Measurements from ENCODE around the gene BACH2.
"Not testable (repeated sequence)": the region's sequence is repeated elsewhere in the genome, so short reads cannot be mapped to it uniquely, and the experiment has no call there.

Gene BACH2

DNA sequence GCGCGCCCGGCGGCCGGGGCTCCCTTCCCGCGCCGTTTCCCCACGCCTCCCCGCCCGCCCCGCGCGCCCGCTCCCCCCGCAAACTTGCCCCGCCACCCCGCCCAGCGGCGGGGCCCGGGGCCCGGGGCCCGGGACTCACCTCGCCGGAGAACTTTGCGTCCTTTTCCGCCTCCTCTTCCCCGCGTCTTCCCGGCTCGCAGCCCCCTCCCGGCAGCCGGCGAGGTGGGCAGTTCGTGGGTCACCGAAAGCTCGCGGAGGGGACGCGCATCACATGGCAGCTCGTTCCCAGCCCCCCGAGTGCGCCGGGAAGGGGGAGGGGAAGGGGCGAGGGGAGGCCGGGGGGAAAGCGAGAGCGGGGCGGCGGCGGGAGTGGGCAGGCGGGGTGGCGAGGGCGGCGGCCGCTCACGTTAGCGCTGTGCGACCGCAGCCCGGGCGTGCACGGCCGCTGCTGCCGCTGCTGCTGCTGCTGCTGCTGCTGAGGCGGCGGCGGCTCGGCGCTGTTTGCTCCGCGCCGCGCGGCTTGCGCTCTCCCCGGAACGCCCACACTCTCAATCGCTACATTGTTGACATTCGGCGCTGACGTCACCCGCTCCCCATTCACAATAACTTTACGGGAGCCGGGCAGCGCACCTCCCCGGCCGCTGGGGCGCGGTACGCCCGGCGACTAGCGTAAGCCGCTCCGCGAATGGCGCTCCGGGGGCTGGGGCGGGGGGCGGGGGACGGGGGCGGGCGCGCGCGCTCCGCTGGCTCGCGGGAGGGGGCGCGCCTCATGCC, at the start of gene BACH2:
Gene BACH2, minus strand, starts transcription at position 503 of the 774 bp plus-strand sequence. CDS start 287,999 bp downstream, outside the sequence.
- no peak for DNase-seq (ENCODE audit: low spot score)
- FAIRE-seq, result no peak

DNA sequence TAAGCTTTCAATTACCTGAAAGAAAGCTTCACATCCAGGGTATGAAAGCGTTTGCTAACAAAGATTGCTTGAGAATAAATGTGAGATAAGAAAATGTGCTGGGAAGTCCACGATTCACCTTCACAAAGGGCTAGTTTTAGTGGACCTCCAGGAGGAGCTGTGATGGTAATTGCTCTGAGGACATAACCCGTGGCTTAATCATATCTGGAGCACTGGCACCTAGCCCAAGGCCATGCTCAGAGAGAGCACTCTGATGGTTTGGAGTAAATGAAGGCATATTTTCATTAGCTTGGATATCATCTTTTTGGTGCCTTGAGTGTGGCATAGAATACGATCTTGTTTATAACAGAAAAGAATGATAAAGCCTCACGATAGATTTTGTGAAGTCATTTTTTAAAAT, 46.9 kb upstream of the BACH2 start:
- DNase-seq (ENCODE audit: low spot score) (no peak), FAIRE-seq (no peak)

DNA sequence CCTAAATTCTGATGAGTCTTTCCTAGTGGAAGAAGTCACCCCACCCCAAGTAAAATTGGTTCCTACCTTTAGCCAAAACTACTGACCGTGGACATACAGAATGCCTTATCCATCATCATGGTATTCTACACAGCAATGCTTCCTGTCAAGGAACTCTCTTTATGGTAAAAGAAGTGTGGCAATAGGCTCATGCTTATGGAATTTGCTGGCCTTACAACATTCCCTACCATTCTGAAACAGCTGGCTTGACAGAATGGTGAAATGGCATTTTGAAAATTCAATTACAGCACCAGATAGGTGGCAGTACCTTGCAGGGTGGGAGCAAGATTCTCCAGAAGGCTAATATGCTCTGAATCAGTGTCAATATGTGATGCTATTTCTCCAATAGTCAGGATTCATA, 41.8 kb upstream of the BACH2 start:
- DNase-seq (ENCODE audit: low spot score) (no peak), FAIRE-seq (no peak)

DNA sequence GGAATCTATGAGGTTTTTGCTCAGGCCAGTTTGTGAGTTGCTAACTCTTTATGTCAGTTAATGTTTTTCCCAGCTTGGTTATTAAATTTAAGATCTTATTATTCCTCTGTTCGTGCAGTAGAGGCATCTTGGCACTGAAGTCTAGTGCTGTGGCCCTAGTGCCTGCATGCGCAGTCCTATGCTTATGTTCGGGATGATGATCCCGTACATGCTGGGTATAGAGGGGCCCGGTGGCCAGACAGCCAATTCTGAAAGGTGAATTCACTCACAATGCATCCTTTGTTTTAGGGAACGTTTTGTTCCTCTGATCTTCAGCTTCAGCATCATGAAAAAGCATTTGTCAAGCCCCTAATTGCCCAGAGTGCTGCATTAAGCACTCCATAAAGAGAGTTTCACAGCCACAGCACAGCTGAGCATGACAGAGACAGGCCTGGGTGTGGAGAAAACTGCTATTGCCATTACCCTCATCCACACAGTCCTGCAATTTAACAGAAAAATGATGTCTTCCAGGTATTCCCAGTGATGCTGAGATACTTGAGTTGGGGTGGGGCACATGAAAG, 39.8 kb upstream of the BACH2 start:
- DNase-seq (ENCODE audit: low spot score), result no peak
- FAIRE-seq, result no peak

DNA sequence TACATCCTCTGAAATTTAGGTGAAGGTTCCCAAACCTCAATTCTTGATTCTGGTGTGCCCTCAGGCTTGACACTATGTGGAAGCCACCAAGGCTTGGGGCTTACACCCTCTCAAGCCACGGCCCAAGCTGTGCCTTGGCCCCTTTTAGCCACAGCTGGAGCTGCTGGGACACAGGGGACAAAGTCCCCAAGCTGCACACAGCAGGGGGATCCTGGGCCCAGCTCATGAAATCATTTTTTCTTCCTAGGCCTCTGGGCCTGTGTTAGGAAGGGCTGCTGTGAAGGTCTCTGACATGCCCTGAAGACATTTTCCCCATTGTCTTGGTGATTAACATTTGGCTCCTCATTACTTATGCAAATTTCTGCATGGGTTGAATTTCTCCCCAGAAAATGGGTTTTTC, 37.3 kb upstream of the BACH2 start:
- FAIRE-seq, result no peak
- DNase-seq (ENCODE audit: low spot score), result no peak

DNA sequence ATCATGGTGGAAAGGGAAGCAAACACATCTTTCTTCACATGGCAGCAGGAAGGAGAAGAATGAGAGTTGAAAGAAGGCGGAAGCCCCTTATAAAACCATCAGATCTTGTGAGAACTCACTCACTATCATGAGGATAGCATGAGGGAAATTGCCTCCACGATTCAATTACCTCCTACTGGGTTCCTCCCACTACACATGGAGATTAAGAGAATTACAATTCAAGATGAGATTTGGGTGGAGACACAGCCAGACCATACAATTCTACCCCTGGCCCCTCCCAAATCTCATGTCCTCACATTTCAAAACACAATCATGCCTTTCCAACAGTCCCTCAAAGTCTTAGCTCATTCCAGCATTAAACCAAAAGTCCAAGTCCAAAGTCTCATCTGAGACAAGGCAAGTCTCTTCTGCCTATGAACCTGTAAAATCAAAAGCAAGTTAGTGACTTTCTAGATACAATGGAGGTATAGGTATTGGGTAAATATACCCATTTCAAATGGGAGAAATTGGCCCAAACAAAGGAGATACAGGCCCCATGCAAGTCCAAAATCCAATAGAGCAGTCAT, 36.4 kb upstream of the BACH2 start:
- not testable (repeated sequence) for DNase-seq (ENCODE audit: low spot score); FAIRE-seq

DNA sequence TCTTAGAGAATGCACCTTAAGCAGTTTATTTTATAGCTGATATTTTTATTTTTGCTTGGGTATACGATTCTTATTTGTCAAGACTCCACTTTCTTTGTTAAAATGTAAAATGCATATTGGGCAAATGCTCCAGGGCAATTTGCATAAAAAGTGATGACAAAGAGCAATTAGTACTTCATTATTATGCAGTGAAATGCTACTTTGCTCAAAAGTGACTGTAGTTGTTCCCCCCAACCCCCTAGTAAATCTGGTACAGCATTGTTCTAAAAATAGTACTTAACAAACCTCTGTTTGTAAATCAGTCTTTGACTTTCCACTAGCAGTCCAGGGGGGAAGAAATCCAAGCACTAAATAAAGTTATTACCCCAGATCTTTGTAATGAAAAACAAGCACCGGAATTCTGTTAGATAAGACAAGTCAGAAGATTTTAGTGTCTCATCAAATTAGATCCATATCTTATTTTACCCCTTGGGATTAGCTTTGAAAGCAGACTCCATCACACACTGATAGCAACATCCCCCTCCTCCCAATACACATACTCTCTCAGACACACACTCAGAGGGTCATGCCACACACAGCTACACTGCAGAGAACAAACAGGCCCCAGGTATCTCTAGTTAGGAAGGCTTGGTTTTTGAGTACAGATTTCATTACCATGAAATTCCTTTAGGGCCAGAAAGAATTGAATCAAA, 32.9 kb upstream of the BACH2 start:
- no peak for FAIRE-seq
- no peak for DNase-seq (ENCODE audit: low spot score)

DNA sequence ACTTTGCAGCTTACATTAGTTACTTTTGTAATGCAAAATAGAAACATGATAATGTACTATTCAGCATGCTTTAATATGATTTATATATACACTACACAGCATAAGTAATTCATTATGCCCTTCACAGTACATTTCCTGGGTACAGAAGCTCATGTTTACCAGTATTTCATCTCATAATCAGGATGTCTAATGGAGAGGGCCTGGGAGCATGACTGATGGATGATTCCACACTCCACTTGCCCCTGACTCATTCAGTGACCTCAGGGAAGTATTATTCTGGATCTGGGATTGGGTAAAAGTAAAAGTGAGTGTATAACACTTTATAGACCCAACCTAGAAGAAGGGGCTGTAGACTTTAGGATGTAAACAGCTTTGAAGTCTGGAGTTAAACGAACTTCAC, 31.4 kb upstream of the BACH2 start:
- peak; percentile 8 for DNase-seq (ENCODE audit: low spot score)
- FAIRE-seq, result peak; percentile 50

DNA sequence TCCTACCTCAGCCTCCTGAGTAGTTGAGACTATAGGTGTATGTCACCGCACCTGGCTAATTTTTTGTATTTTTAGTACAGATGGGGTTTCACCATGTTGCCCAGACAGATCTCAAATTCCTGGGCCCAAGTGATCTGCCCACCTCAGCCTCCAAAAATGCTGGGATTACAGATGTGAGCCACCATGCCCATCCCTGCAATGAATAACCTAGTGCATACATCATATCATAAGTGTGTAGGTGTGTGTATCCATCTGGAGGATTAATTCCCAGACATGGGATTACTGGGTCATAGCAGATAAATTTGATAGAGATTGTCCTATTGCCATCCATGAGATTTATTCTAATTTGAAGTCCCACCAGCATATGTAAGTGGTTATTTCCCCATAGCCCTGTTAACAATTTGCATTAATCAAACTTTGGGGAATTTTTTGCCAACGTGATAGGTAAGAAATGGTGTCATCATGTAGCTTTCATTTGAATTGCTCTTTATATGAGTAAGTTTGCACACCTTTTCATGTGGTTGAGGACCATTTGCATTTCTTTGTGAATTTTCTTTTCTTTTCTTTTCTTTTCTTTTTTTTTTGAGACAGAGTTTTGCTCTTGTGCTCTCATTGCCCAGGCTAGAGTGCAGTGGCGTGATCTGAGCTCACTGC, 29.9 kb upstream of the BACH2 start:
- DNase-seq (ENCODE audit: low spot score) (no peak), FAIRE-seq (no peak)

DNA sequence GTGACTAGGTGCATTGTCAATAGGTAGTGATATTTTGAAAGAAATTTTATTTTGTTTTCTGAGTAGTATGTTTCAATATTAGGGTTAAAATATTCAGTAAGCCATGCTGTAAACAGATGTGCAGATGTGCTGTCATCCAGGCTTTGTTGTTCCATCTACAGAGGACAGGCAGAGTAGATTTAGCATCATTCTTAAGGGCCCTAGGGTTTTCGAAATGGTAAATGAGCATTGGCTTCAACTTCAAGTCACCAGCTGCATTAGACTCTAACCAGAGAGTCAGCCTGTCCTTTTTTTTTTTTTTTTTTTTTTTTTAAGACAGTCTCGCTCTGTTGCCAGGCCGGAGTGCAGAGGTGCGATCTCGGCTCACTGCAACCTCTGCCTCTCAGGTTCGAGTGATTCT, 27.1 kb upstream of the BACH2 start:
- FAIRE-seq (no peak), DNase-seq (ENCODE audit: low spot score) (no peak)

DNA sequence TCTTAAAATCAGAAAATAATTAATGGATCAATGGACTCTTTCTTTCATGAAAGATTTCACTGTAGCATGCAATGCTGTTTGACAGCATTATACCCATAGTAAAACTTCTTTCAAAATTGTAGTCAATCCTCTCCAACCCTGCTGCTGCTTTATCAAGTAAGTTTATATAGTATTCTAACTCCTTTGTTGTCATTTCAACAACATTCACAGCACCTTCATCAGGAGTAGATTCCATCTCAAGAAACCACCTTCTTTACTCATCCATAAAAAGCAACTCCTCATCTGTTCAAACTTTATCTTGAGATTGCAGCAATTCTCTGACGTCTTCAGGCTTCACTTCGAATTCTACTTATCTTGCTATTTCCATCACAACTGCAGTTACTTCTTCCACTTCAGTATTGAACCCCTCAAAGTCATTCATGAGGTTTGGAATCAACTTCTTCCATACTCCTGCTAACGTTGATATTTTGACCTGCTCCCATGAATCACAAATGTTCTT, 26.4 kb upstream of the BACH2 start:
- FAIRE-seq, result no peak
- no peak for DNase-seq (ENCODE audit: low spot score)

DNA sequence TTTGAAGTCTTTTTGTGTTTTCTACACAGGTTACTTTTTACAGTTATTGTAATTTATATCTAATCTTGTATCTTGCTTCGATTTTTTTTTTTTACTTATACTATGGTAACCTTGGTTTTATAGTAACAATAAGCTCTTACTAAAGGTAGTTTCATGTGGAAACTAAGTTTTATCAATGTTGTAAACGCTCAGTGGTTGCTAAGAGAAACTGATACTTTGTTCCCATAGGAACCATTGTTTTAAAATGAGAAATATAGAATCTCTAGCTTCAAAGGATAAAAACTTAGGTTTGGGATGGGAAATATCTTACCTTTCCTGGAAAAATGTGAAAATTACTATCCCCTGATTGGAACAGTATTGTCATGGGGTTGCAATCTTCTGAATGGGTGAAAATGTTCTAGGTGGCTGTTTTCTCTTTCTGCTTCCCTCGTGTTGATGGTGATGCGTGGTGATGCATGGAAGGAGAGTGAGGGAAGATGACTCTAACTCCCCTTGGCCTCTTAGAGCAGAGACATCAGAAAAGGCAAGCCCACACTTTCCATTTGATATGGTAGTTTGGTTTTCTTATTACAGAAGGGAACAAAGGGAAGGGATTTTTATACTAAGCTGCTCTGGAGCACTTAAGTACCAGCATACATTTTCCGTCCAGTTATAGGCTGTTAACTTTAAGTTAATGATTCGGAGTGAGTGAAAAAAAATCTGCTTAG, 23.5 kb upstream of the BACH2 start:
- DNase-seq (ENCODE audit: low spot score), result no peak
- no peak for FAIRE-seq

DNA sequence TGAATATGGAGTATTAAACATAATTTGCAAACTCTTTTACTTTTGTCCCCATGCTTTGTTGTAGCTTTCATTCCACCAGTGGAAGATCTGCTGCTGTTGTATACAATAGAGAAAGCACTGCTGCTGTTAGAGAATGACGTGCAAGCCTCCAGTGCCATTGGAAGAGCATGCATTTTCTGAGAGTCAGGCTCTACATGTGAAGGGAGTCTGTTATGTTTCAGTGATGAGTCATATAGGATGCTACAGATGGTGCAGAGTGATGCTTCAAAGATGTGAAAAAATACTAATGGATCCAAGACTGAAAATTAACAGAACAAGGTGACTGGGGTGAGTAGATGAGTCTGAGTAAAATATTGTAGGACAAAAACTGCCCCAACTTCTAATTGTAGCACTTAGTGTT, 22.4 kb upstream of the BACH2 start:
- no peak for FAIRE-seq
- DNase-seq (ENCODE audit: low spot score), result no peak

DNA sequence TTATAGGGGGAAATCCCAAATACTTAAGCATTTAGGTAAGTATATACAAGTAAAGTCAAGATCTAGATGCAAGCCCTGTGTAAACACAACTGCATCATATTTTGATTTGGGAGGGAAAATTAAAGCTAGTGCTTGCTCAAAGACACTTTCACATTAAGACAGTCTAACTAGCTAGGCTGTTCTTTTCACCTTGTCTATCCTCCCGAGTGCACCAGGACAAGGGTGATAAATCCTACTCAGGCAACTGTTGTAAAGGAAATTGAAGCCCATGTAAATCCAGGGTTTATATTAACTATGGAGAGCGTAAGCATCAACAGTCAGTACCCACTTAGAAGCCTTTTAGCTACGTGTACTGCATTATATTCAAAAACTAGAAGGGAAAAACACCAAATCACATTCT, 19.3 kb upstream of the BACH2 start:
- DNase-seq (ENCODE audit: low spot score) (no peak), FAIRE-seq (no peak)

DNA sequence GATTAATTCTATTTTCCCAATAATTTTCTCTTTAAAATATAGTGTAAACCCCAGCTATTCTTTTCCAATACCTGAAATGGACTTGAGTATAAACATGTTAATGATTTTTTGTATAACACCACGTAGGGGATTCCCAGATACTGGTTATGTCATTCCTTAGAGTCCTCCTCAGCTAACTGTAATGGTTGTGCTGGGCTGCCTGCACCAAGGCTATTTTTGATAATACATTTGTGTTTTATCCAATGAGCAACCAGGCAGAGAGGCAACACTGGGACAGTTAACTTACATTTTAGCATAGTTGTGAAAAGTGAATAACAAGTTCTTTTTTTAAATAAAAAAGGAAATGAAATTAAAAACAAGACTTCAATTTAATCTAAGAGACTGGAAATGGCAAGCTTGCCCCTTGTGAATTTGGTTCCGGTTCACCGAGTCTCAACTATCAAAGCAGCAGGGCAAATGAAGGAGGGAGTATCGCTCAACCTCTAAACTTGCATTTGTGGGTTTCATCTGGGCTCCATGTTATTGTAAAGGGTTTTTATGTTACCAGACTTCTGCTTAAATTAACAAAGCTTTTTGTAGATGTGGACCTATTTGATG, 18.8 kb upstream of the BACH2 start:
- FAIRE-seq (no peak), DNase-seq (ENCODE audit: low spot score) (no peak)

DNA sequence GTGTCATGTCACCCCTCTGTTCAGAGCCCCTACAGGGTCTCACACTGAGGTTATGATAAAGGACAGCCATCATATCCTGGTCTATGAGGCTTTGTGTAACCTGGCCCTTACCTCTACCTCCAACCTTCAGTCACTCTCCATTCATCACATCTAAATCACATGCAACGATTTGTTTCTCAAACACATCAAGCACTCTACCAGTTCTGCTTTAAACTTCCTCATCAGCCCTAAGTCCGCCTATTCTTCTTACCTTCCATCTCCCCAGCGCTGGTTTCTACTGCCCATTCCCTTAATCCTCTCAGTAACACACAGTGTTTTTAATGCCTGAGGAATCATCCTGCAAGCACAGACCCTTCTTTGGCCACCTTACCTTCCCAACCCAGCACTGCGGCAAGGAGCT, 17.9 kb upstream of the BACH2 start:
- FAIRE-seq (no peak), DNase-seq (ENCODE audit: low spot score) (no peak)

DNA sequence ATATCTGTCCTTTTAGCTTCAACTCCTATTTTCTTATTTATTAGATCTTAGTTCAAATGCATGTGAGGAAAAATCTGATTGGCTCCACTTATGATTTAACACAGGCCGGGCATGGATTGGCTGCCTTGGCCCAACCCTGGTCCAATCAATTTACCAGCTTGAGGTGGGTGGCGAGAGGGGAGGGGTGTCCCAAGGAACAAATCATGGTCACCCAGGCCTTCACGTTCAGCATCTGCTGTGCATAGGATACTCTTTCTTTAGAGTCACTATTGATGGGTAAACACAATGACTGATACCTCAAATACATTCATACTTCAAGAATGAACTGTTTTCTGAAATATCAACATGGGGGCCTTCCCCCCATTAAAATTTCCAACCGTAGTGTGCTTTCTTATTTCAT, 14.9 kb upstream of the BACH2 start:
- DNase-seq (ENCODE audit: low spot score), result no peak
- no peak for FAIRE-seq

DNA sequence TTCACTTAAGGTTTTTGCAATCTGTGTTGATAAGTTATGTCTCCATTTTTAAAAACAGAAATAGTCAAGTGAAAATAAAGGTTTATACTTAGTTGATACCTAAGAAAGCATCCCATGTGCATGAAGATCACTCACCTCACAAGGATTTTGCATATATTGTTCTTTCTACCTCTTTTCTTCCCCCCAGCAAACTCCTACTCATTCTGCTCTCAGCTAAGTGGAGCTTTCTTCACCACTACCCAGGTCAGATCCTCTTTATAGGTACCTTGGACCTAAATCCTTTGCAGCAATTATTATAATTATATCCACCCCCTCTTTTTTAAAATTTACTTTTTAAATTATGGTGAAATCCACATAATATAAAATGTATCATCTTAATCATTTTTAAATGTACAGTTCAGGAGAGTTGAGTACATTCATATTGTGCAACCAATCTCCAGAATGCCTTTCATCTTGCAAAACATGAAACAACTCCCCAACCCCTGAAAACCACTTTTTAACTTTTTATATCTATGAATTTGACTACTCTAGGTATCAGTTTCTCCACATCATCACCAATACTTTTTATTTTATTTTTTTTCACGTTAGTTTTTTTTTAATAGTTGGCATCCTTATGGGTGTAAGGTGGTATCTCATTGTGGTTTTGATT, 9.3 kb upstream of the BACH2 start:
- DNase-seq (ENCODE audit: low spot score) (no peak), FAIRE-seq (no peak)

DNA sequence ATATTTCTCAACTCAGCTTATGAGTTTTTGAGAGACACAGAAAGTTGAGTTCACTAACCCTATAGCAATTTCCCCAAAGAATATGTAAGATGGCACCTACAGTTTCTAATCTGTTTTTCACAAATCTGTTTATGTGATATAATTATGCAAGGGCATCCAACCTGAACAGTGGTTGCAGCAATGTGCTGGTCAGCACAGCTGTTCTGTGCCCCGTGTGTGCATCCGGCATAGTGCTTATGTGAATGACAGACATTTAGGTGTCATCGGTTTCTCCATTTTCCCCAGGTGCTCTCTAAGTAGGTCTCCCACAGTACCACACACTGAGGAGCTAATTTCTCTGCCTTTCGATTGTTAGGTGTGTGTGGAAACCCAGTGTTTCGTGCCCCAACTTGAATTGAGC, 7.7 kb upstream of the BACH2 start:
- FAIRE-seq, result no peak
- DNase-seq (ENCODE audit: low spot score), result no peak

DNA sequence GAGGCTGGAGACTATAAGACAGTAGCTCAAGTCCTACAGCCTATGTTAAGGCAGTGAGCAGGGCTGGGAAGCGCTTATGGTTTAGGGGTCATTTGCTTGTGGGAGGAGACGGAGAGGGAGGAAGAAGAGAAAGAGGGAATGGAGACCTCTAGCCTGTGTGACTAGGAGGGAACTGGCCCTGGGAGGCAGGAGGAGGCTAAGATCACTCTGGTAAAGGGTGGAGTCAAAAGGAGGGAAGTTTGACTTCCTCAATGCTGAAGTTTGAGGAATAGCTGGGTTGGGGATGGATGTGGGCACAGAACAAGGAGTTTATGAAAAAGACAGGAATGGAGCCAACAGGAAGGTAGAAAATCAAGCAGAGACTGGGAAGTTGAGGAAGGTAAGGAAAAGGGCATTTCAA, 6.4 kb upstream of the BACH2 start:
- FAIRE-seq, result no peak
- DNase-seq (ENCODE audit: low spot score), result no peak
